ENCODE data around the gene GULP1. TPM values are rescaled to one million over a fixed set of nuclear protein-coding genes. Genes with fewer than 3 reads are reported as not detected.

The GULP1 gene
- polyA plus RNA-seq, 1 donor (not counting 4 experiments of a cell fraction or from before 2014, with no cell fraction given) = 11.7 TPM

GRCh38 chr2:188607501-188607900 lies 315.8 kb downstream of the GULP1 start:
- H2AFZ ChIP-seq (ENCODE audit: control insufficient read depth, low read length) = no peak overlapping the region
- no peaks in the 10 kb centered on the region for H3K9me1 ChIP-seq (ENCODE audit: control insufficient read depth, extremely low read depth, insufficient read depth, low read length)
- H3K4me1 ChIP-seq (ENCODE audit: control insufficient read depth, extremely low read depth, insufficient read depth, low read length) = no peaks in the 10 kb centered on the region
- no peak overlapping the region for H3K4me2 ChIP-seq (ENCODE audit: control insufficient read depth, extremely low read depth, insufficient read depth, low read depth, low read length)
- H3K27ac ChIP-seq (ENCODE audit: control insufficient read depth, insufficient read depth, low read length) = no peak overlapping the region
- no peaks in the 10 kb centered on the region for H3K36me3 ChIP-seq (ENCODE audit: control insufficient read depth in 2 of 2, extremely low read depth in 1 of 2, insufficient read depth in 2 of 2, low read length in 2 of 2)
- dilution Hi-C loops (cut with MboI; ENCODE audit: extremely low pct_ligation_motif_present, low sequenced_read_pairs) = no loop called here
- H3K79me2 ChIP-seq (ENCODE audit: control insufficient read depth, insufficient read depth, low read length) = no peaks in the 10 kb centered on the region
- no peak for DNase-seq (ENCODE audit: low read depth, low spot score)
- H4K20me1 ChIP-seq (ENCODE audit: control insufficient read depth, extremely low read depth, insufficient read depth, low read length) = no peaks in the 10 kb centered on the region
- H3K9ac ChIP-seq (ENCODE audit: control insufficient read depth, extremely low read depth, insufficient read depth, low read length) = no peak overlapping the region
- FAIRE-seq = no peak
- H3K27me3 ChIP-seq (ENCODE audit: control insufficient read depth, extremely low read depth, insufficient read depth, low read length) = no peaks in the 10 kb centered on the region
- no peaks in the 10 kb centered on the region for H3K9me3 ChIP-seq (ENCODE audit: control insufficient read depth, low read depth, low read length)
- TF ChIP-seq EZH2 (IDR thresholded peaks at IDR 0.05; ENCODE audit: low read length) = no peak
- TF ChIP-seq CTCF (optimal IDR thresholded peaks at IDR 0.05 in 1 of 3, IDR thresholded peaks at IDR 0.05 in 1 of 3, conservative IDR thresholded peaks at IDR 0.05 in 1 of 3; ENCODE audit: extremely low read depth in 1 of 3, insufficient read depth in 2 of 3, low read length in 3 of 3) = no peak
- H3K4me3 ChIP-seq (ENCODE audit: control insufficient read depth in 2 of 3, extremely low read depth in 1 of 3, insufficient read depth in 2 of 3, low read depth in 1 of 3, low read length in 3 of 3) = no peak overlapping the region

GRCh38 chr2:188609321-188610049 lies 317.8 kb downstream of the GULP1 start:
- Histone ChIP-seq H3K36me3 (ENCODE audit: control insufficient read depth in 2 of 2, extremely low read depth in 1 of 2, insufficient read depth in 2 of 2, low read length in 2 of 2) (no peaks in the 10 kb centered on the region), H2AFZ (ENCODE audit: control insufficient read depth, low read length) (no peak overlapping the region), H3K9ac (ENCODE audit: control insufficient read depth, extremely low read depth, insufficient read depth, low read length) (no peak overlapping the region), H3K9me1 (ENCODE audit: control insufficient read depth, extremely low read depth, insufficient read depth, low read length) (no peaks in the 10 kb centered on the region), H4K20me1 (ENCODE audit: control insufficient read depth, extremely low read depth, insufficient read depth, low read length) (no peaks in the 10 kb centered on the region), H3K9me3 (ENCODE audit: control insufficient read depth, low read depth, low read length) (no peaks in the 10 kb centered on the region), H3K27me3 (ENCODE audit: control insufficient read depth, extremely low read depth, insufficient read depth, low read length) (no peaks in the 10 kb centered on the region), H3K27ac (ENCODE audit: control insufficient read depth, insufficient read depth, low read length) (no peak overlapping the region), H3K4me2 (ENCODE audit: control insufficient read depth, extremely low read depth, insufficient read depth, low read depth, low read length) (no peak overlapping the region), H3K79me2 (ENCODE audit: control insufficient read depth, insufficient read depth, low read length) (no peaks in the 10 kb centered on the region), H3K4me1 (ENCODE audit: control insufficient read depth, extremely low read depth, insufficient read depth, low read length) (no peaks in the 10 kb centered on the region), H3K4me3 (ENCODE audit: control insufficient read depth in 2 of 3, extremely low read depth in 1 of 3, insufficient read depth in 2 of 3, low read depth in 1 of 3, low read length in 3 of 3) (no peak overlapping the region)
- no peak for FAIRE-seq
- DNase-seq (ENCODE audit: low read depth, low spot score) = no peak
- dilution Hi-C loops (cut with MboI; ENCODE audit: extremely low pct_ligation_motif_present, low sequenced_read_pairs) = no loop called here
- no peak for TF ChIP-seq CTCF (optimal IDR thresholded peaks at IDR 0.05 in 1 of 3, IDR thresholded peaks at IDR 0.05 in 1 of 3, conservative IDR thresholded peaks at IDR 0.05 in 1 of 3; ENCODE audit: extremely low read depth in 1 of 3, insufficient read depth in 2 of 3, low read length in 3 of 3)
- no peak for TF ChIP-seq EZH2 (IDR thresholded peaks at IDR 0.05; ENCODE audit: low read length)
